GM18868 (cell line): ENCODE results near the gene ARCN1.

Experiments
- ATAC-seq: cut with Tn5 transposase; IDR thresholded peaks from one replicate; pipeline ENCODE4 v1.9.1; 2021; ENCODE audit warnings: mild to moderate bottlenecking, moderate library complexity; ENCODE audit not compliant: unreplicated experiment

Gene ARCN1

DNA sequence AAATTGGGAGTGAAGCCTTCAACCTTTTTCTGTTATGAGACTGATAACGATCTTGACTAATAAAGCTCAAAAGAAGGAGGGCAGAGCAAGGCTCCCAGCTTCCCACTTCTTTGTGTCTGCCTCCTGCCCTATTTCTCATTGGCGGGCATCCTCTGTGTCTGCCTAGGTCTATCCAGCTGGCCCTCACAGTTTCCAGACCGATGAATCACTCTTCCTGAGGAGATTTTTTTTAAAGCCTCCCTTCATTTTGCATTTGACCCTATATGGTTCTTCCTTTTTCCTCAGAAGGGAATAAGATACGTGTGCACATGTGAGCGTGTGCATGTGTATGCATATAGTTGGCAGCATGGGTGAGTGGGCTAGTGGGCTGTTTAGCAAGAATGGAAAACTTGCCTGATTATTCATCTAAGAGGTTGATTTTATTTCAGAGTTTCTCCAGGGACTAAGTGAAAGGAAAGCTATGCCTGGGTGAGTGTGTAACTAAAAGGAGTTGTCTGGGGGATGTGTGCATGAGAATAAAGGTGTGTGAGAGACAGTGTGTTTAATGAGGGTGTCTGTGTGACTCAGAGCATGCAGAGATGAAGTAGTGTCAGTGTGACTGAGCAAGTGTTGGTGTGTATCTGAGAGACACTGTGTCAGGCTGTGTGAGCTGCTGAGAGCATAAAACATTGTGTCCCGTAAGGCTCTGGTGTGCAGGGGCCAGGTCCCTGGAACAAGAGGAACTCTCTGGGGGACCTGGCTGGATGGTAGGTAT is 47.4 kb downstream of the ARCN1 start:
- ATAC-seq: no peak

DNA sequence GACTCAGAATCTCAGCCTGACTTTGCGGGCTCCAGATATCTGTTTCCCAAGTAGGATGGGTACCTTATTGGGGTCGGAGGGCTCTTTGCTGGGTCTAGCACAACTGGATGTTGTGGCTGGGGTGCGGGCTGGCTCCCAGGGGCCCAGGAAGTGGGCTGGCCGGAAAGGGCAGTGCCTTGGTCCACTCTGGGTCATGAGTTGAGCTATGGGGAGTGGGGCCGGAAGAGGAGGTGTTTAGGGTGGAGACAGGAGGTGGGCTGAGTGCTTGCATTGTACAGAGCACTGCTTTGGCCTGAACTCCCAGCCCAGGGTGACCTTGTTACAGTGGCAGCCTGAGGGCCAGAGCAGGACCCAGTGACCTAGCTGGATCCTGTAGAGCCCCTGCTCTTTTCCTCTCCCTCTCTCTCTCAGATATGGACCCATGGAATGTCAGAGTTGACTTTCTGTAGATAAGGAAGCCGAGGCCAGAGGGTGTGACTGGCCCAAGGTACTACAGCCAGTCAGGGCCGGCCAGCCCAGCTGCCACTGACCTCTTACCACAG is 48.4 kb downstream of the ARCN1 start:
- no peak for ATAC-seq

DNA sequence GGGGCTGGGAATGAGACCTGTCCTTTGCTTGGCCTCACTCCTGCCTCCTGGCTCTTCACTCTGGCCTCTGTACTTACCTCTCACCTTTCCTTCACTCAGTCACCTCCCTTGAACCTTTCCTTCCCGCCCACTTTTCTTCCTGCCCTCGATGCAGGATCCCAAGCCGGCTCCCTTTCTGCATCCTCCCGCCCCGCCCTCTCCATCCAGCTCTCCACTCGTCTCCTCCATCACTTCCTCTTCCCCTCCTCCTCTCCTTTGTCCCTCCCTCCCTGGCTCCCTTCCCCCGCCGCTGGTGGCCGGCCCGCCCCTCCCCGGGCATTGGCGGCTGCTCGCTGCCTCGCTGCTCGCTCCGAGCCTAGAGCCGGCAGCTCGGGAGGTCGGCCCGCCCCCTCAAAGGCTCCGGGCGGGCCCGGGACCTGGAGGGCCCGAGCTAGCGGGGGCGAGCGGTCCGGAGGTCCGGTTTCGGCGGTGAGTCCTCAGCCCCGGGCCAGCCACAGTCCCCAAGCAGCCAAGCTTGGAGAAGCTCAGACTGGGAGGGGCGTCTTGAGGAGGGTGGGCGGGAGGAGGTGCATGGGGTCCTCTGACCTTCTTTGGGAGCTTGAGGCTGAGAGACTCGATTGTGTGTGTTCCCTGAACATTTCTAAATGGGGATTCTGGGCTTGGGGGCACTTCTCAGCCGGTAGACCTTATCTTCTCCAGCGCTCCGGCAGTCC is 49.0 kb downstream of the ARCN1 start:
- no peak for ATAC-seq

DNA sequence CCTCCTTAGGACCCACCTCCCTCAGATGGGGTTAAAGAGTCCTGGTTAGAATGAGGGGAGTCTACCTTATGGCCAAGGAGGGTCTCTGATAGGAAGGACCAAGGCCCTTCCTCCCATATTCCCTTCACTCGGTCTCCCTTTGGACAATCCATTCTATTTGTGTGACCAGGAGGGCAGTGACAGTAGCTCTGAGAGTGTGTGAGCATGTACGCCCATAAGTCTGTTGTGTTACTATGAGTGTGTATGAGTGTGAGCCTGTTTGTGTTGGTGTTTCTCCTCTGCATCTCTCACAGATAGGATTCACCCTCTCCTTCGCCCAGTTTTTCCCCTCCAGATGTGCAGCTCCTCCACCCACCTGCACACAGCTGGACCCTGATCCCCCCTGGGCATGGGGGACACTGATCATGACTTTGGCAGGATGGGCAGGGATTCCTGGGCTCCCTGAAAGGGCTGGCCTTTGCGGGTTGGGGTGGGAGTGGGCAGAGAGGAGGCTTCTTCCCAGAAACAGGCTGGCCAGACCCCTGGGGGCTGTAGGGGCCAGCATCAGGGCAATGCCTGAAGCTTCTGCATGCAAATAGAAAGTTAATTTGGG is 49.7 kb downstream of the ARCN1 start:
- ATAC-seq: no peak

DNA sequence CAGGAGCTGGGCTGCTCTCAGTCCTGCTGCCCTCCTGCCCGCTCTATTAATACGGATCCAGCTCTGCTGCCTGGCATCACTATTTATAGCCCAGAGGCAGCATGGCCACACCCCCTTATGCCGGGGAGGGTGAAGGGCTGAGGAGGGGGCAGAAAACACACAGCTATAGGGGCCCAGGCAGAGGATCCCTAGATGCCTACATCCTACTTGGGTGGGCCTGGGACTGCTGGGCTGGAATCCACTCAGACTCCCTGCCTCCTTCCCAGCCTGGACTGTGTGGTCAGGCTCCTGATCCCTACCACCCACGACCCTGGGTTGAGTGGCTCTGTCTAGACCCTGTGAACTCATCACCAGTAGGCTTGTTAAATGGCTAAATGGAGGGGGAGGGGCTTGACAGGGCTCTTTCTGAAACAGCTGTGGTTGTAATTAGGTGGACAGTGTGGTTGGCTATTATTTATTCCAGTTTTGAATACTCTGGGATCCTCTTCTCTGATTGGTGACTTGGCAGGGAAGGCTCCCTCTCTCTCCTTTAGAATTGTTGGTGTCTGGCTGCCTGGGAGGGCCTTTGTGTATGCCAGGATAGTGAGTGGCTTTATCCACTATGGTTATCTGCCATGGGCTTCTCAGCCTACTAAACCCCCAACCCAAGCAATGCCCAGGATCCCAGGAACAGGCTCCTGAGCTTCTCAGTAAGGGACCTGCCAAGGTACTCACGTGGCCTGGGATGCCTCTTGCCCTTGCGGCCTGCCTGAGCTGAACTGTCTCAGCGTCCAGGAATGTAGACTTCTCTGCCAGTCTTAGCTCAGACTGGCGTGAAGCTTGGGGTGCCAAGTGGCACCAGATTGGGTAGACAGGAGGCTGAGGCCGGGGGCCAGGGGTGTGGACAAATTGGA is 50.4 kb downstream of the ARCN1 start:
- no peak for ATAC-seq

DNA sequence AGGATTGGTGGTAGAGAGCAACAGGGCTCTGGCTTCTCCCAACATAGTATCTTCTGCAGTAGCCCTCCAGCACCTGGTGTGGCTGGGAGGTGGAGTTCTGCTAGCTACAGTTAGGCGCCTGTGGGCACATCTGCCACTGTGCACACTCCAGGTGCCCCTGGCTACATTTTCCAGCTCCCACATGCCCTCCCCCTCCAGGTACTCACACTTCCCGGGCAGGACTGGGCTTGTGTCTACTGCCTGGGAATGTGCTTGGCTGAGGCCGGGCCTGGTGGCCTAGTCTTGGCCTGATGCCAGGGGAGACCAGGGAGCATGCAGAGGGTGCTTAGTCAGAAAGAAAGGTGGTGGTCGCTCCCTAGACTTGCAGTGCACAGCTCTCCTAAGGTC is 51.1 kb downstream of the ARCN1 start:
- ATAC-seq: no peak

DNA sequence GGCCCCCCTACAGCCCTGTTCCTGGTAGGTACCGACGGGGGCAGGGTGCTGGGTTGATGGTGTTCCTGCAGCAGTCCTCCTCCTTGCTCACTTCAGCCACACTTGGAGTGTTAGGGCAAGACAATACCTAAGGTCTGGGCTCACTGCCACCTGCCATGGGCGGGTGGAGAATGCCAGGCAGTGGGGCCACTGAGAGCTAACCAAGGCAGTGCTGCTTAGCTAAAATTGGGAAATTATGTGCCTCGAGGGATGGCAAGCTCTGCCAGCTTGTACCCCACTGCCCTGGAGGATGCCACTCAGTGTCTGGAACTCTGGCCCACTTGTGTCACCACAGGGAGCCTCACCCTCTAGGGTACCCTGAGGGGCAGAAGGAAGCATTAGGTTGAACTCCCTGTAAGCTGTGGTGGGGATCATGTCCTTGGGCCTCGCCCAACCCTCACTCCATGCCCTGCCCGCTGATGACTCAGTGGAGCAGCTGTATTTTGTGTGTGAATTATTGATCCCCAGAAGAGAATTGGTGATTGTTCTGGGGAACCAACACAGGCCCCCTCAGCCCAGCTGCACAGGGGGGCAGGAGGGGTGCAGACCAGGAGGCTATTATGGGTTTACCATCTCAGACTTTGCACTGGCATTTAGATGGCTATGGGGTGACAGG is 53.0 kb downstream of the ARCN1 start:
- ATAC-seq: no peak

DNA sequence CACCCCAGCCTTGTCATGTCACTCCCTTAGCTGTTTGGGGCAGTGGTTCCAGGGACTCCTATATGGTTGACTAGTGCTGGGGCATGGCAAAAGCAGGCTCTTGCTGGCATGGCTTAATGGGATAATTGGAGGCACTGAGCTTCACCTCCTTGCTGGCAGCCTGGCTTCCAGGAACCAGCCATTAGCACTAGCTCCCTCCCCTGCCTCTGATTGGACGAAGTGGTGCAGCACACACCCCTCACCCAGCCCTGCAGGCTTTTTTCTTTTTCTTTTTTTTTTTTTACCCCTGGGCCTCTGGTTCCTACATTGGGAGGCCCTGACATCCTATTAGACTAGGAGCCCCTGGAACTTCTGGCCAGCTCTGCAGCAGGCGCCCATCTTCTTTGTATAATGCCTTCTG is 53.8 kb downstream of the ARCN1 start:
- ATAC-seq: no peak

DNA sequence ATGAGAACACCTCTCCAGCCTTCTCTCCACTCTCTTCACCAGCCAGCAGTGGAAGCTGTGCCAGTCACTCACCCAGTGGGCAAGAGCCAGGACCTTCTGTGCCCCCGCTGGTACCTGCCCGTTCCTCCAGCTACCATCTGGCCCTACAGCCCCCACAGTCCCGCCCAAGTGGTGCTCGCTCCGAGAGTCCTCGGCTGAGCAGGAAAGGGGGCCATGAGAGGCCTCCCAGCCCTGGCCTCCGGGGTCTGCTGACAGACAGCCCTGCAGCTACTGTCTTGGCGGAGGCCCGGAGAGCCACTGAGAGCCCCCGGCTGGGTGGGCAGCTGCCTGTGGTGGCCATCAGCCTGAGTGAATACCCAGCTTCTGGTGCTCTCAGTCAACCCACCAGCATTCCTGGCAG is 55.4 kb downstream of the ARCN1 start:
- no peak for ATAC-seq

DNA sequence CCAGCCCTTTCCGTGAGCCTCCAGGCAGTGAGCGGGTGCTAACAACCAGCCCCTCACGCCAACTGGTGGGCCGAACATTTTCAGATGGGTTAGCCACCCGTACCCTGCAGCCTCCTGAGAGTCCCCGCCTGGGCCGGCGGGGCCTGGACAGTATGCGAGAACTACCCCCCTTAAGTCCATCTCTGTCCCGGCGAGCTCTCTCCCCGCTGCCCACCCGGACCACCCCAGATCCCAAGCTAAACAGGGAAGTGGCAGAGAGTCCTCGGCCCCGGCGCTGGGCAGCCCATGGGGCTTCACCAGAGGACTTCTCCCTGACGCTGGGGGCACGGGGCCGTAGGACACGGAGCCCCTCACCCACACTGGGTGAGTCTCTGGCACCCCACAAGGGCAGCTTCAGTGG is 55.8 kb downstream of the ARCN1 start:
- ATAC-seq: no peak

DNA sequence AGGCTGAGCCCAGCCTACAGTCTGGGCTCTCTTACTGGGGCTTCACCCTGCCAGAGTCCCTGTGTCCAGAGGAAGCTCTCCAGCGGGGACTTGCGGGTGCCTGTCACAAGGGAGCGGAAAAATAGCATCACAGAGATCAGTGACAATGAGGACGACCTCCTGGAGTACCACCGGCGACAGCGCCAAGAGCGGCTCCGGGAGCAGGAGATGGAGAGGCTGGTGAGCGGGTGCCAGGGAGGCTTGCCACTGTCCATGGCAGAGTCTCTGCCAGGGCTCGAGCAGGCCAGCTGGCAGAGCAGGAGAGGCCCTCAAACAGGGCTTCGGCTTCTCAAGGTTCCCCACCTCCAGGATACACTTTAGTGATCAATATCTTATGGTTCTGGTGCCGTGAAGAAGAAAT is 56.2 kb downstream of the ARCN1 start:
- no peak for ATAC-seq

DNA sequence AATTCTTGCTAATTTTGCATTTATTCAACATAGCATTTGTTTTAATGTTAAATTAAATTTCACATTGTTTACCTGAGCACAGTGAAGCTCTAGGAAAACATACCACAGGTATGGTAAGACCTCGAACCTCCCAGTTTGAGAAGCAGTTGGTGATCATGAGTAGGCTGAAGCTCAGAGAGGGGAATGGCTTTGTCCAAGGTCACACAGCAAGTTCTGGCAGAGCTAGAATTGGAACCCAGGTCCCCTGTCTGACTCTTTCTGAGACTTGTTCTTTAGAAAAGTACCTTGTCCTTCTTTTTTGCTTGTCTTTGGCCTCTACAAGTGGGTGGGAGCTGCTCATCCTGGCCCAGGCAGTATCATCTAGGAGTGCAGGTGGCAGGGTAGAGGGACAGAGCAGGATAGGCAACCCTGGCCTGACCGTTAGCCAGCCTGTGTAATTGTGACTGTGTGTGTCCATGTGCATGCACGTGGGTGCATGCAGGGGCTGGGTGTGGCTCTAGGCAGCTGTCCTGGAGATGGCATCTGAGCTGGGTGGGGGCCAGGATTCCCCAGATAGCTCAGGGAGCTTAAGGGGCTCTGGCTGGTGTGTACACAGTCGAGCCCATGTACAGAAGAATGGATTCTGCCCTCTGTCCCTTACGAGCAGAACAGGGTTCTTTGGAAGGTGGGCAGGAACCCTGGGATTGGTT is 56.8 kb downstream of the ARCN1 start:
- no peak for ATAC-seq

DNA sequence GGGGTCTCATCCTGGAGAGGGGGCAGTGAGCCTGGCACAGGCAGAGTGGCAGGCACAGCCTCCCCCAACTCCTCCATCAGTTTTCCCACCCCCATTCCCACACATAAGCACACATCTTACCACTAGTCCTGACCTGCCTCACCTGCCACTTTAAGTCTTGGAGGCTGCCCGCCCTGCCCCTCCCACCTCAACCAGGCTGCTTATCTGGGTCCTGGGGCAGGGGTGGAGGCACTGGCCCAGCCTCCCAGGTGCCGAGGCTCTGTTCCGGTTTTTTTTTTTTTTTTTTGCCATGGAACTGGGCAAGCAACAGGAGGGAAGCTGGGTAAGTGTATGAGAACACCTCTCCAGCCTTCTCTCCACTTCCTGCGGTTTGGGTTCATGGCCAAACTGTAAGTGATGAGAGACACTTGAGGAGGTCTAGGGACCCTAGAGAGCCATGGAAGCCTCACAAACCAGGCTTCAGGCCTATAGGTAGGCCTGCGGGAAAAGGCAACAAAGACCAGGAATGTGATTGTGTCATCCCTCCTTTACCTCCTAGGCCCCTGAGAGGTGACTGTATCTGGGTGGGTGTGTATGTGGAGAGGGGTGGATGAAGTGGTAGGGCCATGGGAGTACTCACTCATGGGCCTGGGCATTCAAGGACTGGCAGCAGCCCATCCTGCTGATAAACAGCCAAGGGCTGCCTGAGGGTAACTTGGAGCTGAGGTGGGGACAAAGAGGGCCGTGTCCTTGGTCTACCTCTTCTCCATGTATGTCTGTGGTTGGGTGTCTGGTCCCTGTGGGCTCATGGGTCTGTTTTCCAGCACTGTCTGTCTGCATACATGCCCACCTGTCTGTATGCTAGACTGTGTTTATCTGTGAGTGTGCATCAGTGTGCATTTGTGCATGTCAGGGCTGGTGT is 57.8 kb downstream of the ARCN1 start:
- no peak for ATAC-seq

DNA sequence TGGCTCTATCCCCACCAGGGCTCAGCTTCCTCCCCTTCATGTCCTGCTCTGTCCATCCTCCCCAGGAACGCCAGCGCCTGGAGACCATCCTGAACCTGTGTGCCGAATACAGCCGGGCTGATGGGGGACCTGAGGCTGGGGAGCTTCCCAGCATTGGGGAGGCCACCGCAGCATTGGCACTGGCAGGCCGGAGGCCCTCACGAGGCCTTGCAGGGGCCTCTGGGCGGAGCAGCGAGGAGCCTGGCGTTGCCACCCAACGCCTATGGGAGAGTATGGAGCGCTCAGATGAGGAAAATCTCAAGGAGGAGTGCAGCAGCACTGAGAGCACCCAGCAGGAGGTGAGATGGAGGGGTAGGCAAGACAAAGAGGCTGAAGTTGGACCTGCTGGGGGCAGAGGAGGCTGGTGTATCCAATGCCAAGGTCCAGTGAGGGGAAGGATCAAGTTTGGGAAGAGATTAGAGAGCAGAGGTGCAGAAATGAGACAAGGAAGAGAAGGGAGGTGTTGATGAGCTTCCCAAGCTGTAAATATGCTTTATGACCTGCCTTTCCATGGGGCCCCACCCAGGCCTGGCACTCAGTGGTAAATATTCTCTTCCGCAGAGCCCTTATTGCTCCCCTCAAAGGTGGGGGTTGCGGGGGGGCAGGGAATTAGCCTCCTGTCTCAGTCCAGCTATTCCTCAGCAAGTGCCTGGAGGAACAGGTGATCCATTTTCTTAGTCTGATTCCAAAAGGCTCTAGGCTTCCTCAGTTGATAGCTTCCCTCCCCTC is 59.1 kb downstream of the ARCN1 start:
- ATAC-seq: no peak

DNA sequence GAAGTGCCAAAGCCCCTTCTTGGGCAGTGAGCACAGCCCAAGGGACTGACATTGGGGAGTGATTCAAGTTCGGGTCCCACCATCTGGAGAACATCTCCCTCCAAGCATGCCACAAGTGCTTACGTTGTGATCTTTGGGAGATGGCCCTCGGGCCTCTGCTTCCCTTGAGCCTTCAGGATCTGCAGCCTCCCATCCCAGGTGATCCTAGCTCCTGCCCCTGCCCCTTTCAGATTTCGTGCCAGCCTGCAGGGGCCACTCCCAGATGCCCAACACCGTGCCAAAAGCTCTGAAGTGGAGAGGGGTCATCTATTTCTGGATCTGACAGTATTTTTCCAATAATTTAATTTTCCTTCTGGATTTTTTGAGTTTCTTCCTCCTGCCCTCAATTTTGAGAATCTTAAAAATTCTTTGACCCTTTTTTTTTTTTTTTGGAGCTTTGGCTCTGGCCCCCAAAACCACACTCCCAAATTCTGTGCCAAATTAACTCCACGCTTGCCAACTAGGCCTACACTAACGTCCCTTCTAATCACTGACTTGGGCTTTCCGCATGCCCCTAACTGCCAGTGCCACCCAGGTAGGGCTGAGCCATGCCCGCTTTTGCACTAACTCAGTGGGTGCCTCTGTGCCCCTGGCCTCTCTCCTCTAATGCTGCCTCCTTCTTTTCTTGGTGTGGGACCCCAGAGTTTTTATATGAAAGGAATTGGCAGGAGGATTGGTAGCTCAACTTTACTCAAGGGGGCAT is 60.5 kb downstream of the ARCN1 start:
- ATAC-seq: no peak

DNA sequence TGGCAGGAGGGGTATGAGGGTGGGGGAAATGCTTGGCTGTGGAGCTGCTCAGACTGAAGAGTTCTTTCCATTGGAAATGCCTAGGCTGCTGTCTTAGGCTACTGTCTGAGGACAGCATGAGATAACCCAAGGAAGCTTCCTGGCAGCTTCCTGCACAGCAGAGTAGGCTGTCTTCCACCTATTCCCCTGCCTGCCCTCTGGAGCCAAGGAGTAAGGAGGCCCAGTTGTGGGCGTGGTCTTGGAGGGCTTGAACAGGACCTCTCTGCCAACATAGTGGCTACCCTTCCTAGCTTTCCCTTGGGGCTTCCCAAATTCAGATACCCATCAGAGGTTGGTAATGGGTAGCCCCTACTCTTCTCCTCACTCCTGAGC is 61.1 kb downstream of the ARCN1 start:
- no peak for ATAC-seq

DNA sequence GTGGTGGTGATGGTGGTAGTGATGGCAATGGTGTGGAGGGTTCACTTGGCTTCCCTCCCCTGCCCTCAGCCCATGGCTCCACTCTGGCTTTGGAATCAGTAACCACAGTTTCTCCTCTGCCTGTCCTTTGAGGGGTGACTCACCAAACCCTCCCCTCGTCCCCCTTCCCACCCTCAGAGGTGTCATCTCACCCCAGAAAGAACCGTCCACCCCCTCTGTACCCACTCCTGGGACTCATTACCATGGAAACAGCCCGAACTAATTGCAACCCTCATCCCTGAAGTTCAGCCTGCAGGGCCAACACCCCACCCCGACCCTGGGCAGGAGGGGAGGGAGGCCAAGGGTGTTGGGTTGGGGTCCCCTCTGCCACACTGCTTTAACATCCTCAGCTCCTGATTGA is 61.8 kb downstream of the ARCN1 start:
- ATAC-seq: no peak
